ENCODE measurements around the gene ADGRG6.

GRCh38 chr6:142300758-142301650 lies 803 bp upstream of the ADGRG6 start:
- TF ChIP-seq CTCF (IDR thresholded peaks at IDR 0.05; ENCODE audit: low read length) (no peak), EZH2 (IDR thresholded peaks at IDR 0.05; ENCODE audit: borderline replicate concordance, low read length) (no peak)

Measured in OCI-LY1 (cell line).